Choroid plexus epithelial cell (primary cell): ENCODE data around the gene SUSD5.
"Not testable (repeated sequence)": the region's sequence is repeated elsewhere in the genome, so short reads cannot be mapped to it uniquely, and the experiment has no call there.

Experiments
- DNase-seq: peaks from one replicate; pipeline ENCODE4 v3.0.0-alpha.2; 2010; ENCODE audit warnings: low read depth
- H3K4me3 ChIP-seq: 2 replicates; pipeline ENCODE4 v1.5.1; 2011; ENCODE audit warnings: low read depth, mild to moderate bottlenecking, control low read depth, low read length, moderate library complexity
- TF ChIP-seq, protein P1 (sequence below): conservative IDR thresholded peaks from 2 replicates; pipeline ENCODE4 v1.5.1; 2011; ENCODE audit warnings: low read depth, mild to moderate bottlenecking, control low read depth, inconsistent platforms, low read length, moderate library complexity

The SUSD5 gene

DNA sequence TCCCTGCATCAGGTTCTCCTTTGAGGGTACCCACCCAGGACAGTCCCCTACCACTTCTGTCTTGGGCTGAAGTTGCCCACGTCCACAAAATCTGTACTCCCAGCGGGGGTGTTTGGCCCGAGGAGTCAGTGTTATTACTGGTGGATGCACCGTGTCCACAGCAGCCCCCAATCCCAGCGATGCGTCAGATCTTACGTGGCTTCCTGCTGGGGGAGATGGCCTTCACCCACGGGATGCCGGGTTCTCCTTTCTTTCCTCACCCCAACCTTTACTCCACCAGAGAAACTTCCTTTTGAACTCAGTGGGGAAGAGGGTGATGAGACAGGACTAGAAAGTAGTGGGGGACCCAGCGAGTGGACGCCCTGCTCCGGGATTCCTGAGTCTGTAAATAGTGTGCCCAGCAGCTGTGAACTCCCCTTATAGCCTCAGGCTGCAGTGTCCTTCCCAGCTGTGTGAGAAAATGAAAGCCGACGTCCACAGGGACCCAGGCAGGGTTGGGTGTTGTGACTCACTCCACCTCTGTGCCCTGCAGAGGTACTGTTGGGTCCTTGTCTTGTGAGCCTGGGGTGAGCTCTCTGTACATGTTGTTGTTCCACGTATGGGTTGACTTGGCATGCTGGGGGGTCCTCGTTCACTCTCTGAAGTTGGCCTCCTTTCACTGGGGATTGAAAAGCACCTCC, 73.2 kb downstream of the SUSD5 start:
- H3K4me3 ChIP-seq = no peak overlapping the region
- TF ChIP-seq, protein P1, sequence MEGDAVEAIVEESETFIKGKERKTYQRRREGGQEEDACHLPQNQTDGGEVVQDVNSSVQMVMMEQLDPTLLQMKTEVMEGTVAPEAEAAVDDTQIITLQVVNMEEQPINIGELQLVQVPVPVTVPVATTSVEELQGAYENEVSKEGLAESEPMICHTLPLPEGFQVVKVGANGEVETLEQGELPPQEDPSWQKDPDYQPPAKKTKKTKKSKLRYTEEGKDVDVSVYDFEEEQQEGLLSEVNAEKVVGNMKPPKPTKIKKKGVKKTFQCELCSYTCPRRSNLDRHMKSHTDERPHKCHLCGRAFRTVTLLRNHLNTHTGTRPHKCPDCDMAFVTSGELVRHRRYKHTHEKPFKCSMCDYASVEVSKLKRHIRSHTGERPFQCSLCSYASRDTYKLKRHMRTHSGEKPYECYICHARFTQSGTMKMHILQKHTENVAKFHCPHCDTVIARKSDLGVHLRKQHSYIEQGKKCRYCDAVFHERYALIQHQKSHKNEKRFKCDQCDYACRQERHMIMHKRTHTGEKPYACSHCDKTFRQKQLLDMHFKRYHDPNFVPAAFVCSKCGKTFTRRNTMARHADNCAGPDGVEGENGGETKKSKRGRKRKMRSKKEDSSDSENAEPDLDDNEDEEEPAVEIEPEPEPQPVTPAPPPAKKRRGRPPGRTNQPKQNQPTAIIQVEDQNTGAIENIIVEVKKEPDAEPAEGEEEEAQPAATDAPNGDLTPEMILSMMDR = no peak
- peak; percentile 41 for DNase-seq

GRCh38 chr3:33144433-33144832, 74.2 kb downstream of the SUSD5 start:
- DNase-seq = no peak
- H3K4me3 ChIP-seq = no peak overlapping the region
- TF ChIP-seq, protein P1 = peak; percentile 48

GRCh38 chr3:33141006-33141405, 77.6 kb downstream of the SUSD5 start:
- TF ChIP-seq, protein P1 = no peak

DNA sequence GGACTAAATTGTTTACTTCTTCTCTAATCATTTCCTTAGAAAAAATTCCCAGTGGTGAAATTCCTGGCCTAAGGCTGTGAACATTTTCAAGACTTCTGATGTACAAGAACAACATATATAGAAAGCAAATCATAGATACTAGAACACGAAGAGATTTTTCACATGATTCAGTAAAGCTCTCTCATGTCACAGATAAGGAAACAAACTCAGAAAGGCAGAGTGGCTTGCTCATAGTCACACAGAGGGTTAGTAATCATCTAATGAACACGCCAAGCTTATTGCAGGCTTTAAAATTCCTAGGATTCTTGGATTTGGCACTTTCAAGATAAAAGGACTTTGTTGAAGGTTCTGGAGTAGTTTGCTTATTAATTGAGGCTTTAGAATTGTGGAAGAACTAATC, 78.6 kb downstream of the SUSD5 start:
- no peak overlapping the region for H3K4me3 ChIP-seq
- TF ChIP-seq, protein P1 = no peak
- no peak for DNase-seq

More at GRCh38 chr3:33141006-33141405, 77.6 kb downstream of the SUSD5 start:
- no peak overlapping the region for H3K4me3 ChIP-seq
- DNase-seq = no peak

DNA sequence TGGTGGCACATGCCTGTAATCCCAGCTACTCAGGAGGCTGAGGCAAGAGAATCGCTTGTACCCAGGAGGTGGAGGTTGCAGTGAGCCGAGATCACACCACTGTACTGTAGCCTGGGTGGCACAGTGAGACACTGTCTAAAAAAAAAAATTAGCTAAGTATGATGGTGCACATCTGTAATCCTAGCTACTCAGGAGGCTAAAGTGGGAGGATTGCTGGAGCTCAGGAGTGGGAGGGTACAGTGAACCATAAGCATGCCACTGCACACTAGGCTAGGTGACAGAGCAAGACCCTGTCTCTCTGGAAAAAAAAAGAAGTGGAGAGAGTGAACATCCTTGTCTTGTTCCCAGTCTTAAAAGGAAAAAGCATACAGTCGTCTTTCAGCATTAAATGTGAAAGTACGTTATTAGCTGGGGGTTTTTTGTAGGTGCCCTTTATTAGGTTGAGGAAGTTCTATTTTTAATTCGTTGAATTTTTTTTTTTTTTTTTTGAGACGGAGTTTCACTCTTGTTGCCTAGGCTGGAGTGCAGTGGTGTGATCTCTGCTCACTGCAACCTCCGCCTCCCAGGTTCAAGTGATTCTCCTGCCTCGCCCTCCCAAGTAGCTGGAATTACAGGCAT, 79.5 kb downstream of the SUSD5 start:
- DNase-seq, H3K4me3 ChIP-seq: not testable (repeated sequence)

DNA sequence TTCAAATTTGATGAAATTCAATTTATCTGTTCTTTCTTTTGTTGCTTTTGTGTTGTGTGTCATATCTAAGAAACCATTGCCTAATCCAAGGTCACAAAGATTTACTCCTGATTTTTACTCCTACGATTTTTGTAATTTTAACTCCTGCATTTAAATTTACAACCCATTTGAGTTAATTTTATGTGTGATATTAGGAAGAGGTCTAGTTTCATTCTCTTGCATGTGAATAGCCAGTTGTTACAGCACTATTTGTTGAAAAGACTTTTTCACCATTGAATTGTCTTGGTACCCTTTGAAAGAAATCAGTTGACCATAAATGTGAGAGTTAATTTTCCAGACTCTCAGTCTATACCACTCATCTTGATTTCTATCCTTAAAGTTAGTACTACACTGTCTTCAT, 80.9 kb downstream of the SUSD5 start:
- TF ChIP-seq, protein P1 = no peak
- H3K4me3 ChIP-seq = no peak overlapping the region
- no peak for DNase-seq

DNA sequence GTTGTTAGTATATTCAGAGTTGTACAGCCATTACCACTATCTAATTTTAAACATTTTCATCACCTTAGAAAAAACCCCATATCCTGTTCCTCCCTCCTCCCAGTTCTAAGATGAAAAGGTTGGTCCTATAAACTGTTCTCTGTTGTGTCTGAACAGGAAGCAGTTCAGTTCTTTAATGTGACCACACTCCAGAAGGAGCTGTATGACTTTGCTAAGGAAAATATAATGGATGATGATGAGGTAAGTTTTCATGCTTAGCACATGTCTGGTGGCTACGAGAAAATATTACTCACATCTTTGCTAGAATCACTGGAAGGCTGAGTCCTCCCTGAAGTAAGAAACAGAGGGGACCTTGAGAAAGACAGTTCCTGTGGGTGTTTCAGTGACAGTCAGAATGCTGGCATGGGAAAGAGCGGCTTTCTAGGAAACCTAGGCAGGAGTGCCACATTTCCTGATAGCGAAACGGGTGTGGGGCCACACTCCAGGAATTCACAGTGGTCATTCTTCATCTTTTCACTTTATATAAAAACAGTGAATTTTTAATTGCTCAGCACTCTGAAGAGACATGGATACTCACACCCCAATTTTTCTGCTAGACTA, 84.5 kb downstream of the SUSD5 start:
- no peak for DNase-seq

More for the DNA sequence above, 84.5 kb downstream of the SUSD5 start:
- TF ChIP-seq, protein P1 = no peak
- H3K4me3 ChIP-seq = no peak overlapping the region
